Natural killer cell (primary cell): Measurements from ENCODE around the gene SLC6A7. TPM values are rescaled to one million over a fixed set of nuclear protein-coding genes. Genes with fewer than 3 reads are reported as not detected.

Source experiments
- ATAC-seq, 3 donors: fragments of 150-1000 bp in 2 of 3; fragments of 200-7000 bp in 1 of 3; cut with Tn5 transposase; 1 replicate in 1 of 3; 2 replicates in 2 of 3; pipeline ENCODE4 v1.10.0; 2021; ENCODE audit warnings: mild to moderate bottlenecking in 2 of 3, moderate library complexity in 2 of 3
- DNase-seq, 2 donors: peaks; one replicate each; pipeline versions ENCODE4 v3.0.0 to v3.0.0-alpha.2; 2013 to 2021; ENCODE audit warnings: mixed read lengths in 1 of 2
- H3K27ac ChIP-seq: one replicate; pipeline ENCODE4 v1.5.1; 2013; ENCODE audit warnings: mild to moderate bottlenecking, low read length
- H3K27me3 ChIP-seq: one replicate; pipeline ENCODE4 v1.6.1; 2013; ENCODE audit warnings: low read length; ENCODE audit not compliant: control insufficient read depth, insufficient read depth
- H3K36me3 ChIP-seq: one replicate; pipeline ENCODE4 v1.6.1; 2013; ENCODE audit warnings: low read length; ENCODE audit not compliant: control insufficient read depth, insufficient read depth
- H3K4me1 ChIP-seq: one replicate; pipeline ENCODE4 v1.6.1; 2013; ENCODE audit warnings: low read length; ENCODE audit not compliant: control insufficient read depth, insufficient read depth
- H3K4me3 ChIP-seq: one replicate; pipeline ENCODE4 v1.5.1; 2013; ENCODE audit warnings: low read length
- H3K9me3 ChIP-seq: one replicate; pipeline ENCODE4 v1.6.1; 2013; ENCODE audit warnings: low read length; ENCODE audit not compliant: control insufficient read depth, insufficient read depth
- H3K27ac Mint-ChIP-seq, 2 donors: one replicate each; pipeline ENCODE4 v1.8.0; 2022; ENCODE audit warnings: mild to moderate bottlenecking in 2 of 2, mixed read lengths in 2 of 2, moderate library complexity in 1 of 2
- H3K27me3 Mint-ChIP-seq, 2 donors: one replicate each; pipeline ENCODE4 v1.8.0; 2022; ENCODE audit warnings: low read depth in 2 of 2, mixed read lengths in 2 of 2
- H3K36me3 Mint-ChIP-seq: one replicate; pipeline ENCODE4 v1.8.0; 2022; ENCODE audit warnings: mixed read lengths
- H3K4me1 Mint-ChIP-seq, 2 donors: one replicate each; pipeline ENCODE4 v1.8.0; 2022; ENCODE audit warnings: mixed read lengths in 2 of 2
- H3K4me3 Mint-ChIP-seq: one replicate; pipeline ENCODE4 v1.8.0; 2022; ENCODE audit warnings: mild to moderate bottlenecking, moderate library complexity, mixed read lengths
- H3K9me3 Mint-ChIP-seq, 2 donors: one replicate each; pipeline ENCODE4 v1.8.0; 2022; ENCODE audit warnings: mixed read lengths in 2 of 2
- CTCF ChIP-seq: fragments of 200-600 bp; IDR thresholded peaks from one replicate; pipeline ENCODE4 v1.8.0; 2022; ENCODE audit warnings: antibody characterized with exemption
- WGBS: methylation state at CpG from one replicate; pipeline ENCODE4 v1.1.7; 2013; ENCODE audit warnings: missing lambda C conversion rate; ENCODE audit not compliant: insufficient coverage; 5-methylcytosine and 5-hydroxymethylcytosine counted together
- intact Hi-C: fragments of 100-400 bp; cut with micrococcal nuclease; formaldehyde crosslinking; loops from one replicate; pipeline ENCODE4 v1.14.2; 2022
- total RNA-seq, 4 donors: library from RNA; stranded (reverse); fragments of 120-200 nt in 1 of 4; gene quantifications; one replicate each; pipeline versions ENCODE4 v1.2.3 to v1.2.4, GENCODE V29; 2013 to 2022

SLC6A7 gene
- total RNA-seq, 3 donors from 2014 or later (not counting 1 experiment from before 2014, with no cell fraction given) = not detected

DNA sequence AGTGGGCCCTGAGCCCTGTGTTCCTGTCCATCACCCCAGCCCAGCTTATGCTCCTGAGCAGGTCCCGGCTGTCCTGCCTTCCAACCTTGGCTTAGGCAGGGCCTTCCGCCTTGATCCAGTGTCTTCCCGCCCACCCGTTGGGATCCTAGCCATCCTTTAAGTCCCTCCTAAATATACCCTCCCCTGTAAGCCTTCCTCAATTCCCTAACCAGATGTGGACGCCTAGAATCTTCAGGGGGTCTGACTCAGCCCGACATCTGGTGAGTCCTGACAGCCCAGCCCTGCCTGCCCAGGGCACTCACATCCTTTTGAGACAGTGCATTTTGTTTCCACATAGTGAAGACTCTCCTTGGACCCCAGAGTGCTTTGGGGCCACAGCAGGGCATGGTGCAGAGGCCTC lies 23.7 kb downstream of the SLC6A7 start:
- WGBS = 83% methylated on average over 6 of the region's 6 CpGs

GRCh38 chr5:150214289-150214688 lies 24.4 kb downstream of the SLC6A7 start:
- H3K36me3 ChIP-seq = no peaks in the 10 kb centered on the region
- no peak for TF ChIP-seq CTCF
- DNase-seq (no peak), ATAC-seq (no peak)
- no peaks in the 10 kb centered on the region for H3K9me3 ChIP-seq
- 89% methylated on average over 7 of the region's 7 CpGs for WGBS
- H3K27me3 ChIP-seq = peaks cover 9% of the 10 kb centered on the region
- H3K27ac ChIP-seq = no peak overlapping the region
- no peaks in the 10 kb centered on the region for H3K9me3 Mint-ChIP-seq
- H3K36me3 Mint-ChIP-seq = no peaks in the 10 kb centered on the region
- H3K4me1 ChIP-seq = peaks cover 8% of the 10 kb centered on the region
- peaks cover 6 to 19% of the 10 kb centered on the region in 2 donors for H3K4me1 Mint-ChIP-seq
- H3K4me3 Mint-ChIP-seq = no peak overlapping the region
- intact Hi-C loops = no loop called here
- peaks cover 4 to 37% of the 10 kb centered on the region in 2 donors for H3K27me3 Mint-ChIP-seq
- H3K27ac Mint-ChIP-seq = no peak overlapping the region
- H3K4me3 ChIP-seq = no peak overlapping the region

More for the DNA sequence above, 23.7 kb downstream of the SLC6A7 start:
- no peaks in the 10 kb centered on the region for H3K36me3 ChIP-seq
- no peak overlapping the region for H3K4me3 ChIP-seq
- DNase-seq = no peak
- intact Hi-C loops = no loop called here
- H3K36me3 Mint-ChIP-seq = no peaks in the 10 kb centered on the region
- no peak for TF ChIP-seq CTCF
- peaks cover 6 to 39% of the 10 kb centered on the region in 2 donors for H3K27me3 Mint-ChIP-seq
- H3K27ac ChIP-seq = no peak overlapping the region
- H3K4me3 Mint-ChIP-seq = no peak overlapping the region
- peaks cover 14 to 26% of the 10 kb centered on the region in 2 donors for H3K4me1 Mint-ChIP-seq
- no peak for ATAC-seq
- no peaks in the 10 kb centered on the region for H3K9me3 Mint-ChIP-seq
- peaks cover 16% of the 10 kb centered on the region for H3K4me1 ChIP-seq
- no peak overlapping the region for H3K27ac Mint-ChIP-seq
- H3K9me3 ChIP-seq = no peaks in the 10 kb centered on the region
- peaks cover 10% of the 10 kb centered on the region for H3K27me3 ChIP-seq

DNA sequence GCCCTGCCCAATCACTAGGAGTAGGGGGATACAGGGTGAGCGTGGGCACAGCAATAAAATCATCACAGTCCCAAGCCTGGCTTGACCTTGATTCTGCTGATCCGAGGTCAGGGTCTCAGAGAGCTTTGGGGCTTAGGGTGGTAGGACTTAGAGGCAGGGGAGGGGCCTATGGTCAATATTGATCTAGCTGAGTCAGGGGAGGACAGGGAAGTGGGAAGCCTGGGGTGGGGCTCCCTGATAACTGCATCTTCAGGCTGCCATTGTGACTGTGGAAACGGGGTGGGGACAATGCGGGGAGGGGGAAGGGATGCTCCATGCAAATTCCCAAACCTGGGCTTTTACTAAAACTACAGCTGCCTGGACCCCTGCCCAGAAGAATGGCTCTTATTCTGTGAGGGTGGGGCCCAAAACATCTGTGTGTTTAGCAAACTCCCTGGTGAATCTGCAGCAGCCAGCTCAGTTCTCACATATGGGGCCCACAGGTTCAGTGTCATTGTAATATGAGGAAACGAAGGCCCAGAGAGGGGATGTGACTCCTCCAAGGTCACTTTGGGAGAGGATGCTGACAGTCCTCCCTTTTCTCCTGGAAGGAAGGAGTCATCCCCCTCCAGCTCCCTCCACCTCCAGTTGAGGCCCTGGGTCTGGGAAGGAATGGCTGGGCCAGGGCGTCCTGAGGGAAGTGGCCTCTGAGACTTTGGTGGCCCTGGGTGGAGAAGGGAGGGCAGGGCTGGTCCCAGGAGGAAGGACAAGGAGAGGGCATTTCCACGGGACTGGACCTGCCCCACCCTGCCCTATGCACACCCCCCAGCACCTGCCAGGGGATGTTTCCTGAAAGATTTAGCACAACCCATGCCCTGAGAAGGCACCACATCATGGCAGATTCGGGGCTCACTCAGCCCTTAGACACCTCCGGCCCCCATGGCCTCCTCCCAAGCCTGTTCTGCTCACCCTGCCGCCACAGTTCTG lies 26.4 kb downstream of the SLC6A7 start:
- intact Hi-C loops = no loop called here
- H3K27me3 Mint-ChIP-seq = peaks cover 4 to 30% of the 10 kb centered on the region in 2 donors
- peaks cover 0 to 9% of the 10 kb centered on the region in 2 donors for H3K4me1 Mint-ChIP-seq
- no peak overlapping the region for H3K27ac ChIP-seq
- H3K9me3 ChIP-seq = no peaks in the 10 kb centered on the region
- H3K27ac Mint-ChIP-seq = no peak overlapping the region
- no peak for TF ChIP-seq CTCF
- DNase-seq (no peak), ATAC-seq (no peak)
- no peak overlapping the region for H3K4me3 ChIP-seq
- WGBS = 76% methylated on average over 9 of the region's 10 CpGs
- peaks cover 2% of the 10 kb centered on the region for H3K27me3 ChIP-seq
- no peaks in the 10 kb centered on the region for H3K36me3 ChIP-seq
- H3K9me3 Mint-ChIP-seq = no peaks in the 10 kb centered on the region
- H3K4me1 ChIP-seq = no peaks in the 10 kb centered on the region
- no peak overlapping the region for H3K4me3 Mint-ChIP-seq
- H3K36me3 Mint-ChIP-seq = no peaks in the 10 kb centered on the region
